ENCODE data around the gene NAIF1.
A peak's percentile ranks its signal among the peaks of the same experiment; 100 is the strongest.
"Not testable (repeated sequence)": the region's sequence is repeated elsewhere in the genome, so short reads cannot be mapped to it uniquely, and the experiment has no call there.

The NAIF1 gene

GRCh38 chr9:128026255-128026772 lies 40.8 kb downstream of the NAIF1 start:
- peak; percentile 73 for DNase-seq (ENCODE audit: low read depth)

GRCh38 chr9:128025736-128026135 lies 41.4 kb downstream of the NAIF1 start:
- no peak for DNase-seq (ENCODE audit: low read depth)

- DNase-seq (ENCODE audit: low read depth) = no peak
These were observed 42.3 kb downstream of the NAIF1 start for GRCh38 chr9:128024761-128025308.

GRCh38 chr9:128023671-128024070 lies 43.4 kb downstream of the NAIF1 start:
- DNase-seq (ENCODE audit: low read depth) = not testable (repeated sequence)

GRCh38 chr9:128022886-128023285 lies 44.2 kb downstream of the NAIF1 start:
- DNase-seq (ENCODE audit: low read depth) = no peak

- DNase-seq (ENCODE audit: low read depth) = no peak
These were observed 46.0 kb downstream of the NAIF1 start for GRCh38 chr9:128021098-128021497.

GRCh38 chr9:128020692-128021091 lies 46.4 kb downstream of the NAIF1 start:
- DNase-seq (ENCODE audit: low read depth) = no peak

- DNase-seq (ENCODE audit: low read depth) = no peak
These were observed 51.4 kb downstream of the NAIF1 start for GRCh38 chr9:128015696-128016095.
